Large intestine (tissue), 12 donors: Measurements from ENCODE around the gene SYF2. TPM values are rescaled to one million over a fixed set of nuclear protein-coding genes. Genes with fewer than 3 reads are reported as not detected.
"Not testable (repeated sequence)": the region's sequence is repeated elsewhere in the genome, so short reads cannot be mapped to it uniquely, and the experiment has no call there.

ENCODE experiments used
- DNase-seq, 2 donors: peaks; one replicate each; pipeline versions ENCODE4 v3.0.0 to v3.0.0-alpha.2; 2013
- H3K27ac ChIP-seq: one replicate; pipeline ENCODE4 v1.5.1; 2013; ENCODE audit warnings: low read length
- H3K27me3 ChIP-seq: 2 replicates; pipeline ENCODE4 v1.6.1; 2013; ENCODE audit warnings: low read length; ENCODE audit not compliant: control insufficient read depth, insufficient read depth
- H3K36me3 ChIP-seq: 2 replicates; pipeline ENCODE4 v1.6.1; 2013; ENCODE audit warnings: low read length; ENCODE audit not compliant: control insufficient read depth, insufficient read depth
- H3K4me1 ChIP-seq: one replicate; pipeline ENCODE4 v1.6.1; 2013; ENCODE audit warnings: low read length; ENCODE audit not compliant: control insufficient read depth, insufficient read depth
- H3K4me3 ChIP-seq: one replicate; pipeline ENCODE4 v1.5.1; 2013; ENCODE audit warnings: low read length
- H3K9me3 ChIP-seq: one replicate; pipeline ENCODE4 v1.6.1; 2013; ENCODE audit warnings: mild to moderate bottlenecking, low read depth, low read length, moderate library complexity; ENCODE audit not compliant: control insufficient read depth
- WGBS: methylation state at CpG from one replicate; pipeline ENCODE4 v1.1.5; 2013; ENCODE audit warnings: low lambda C conversion rate; ENCODE audit not compliant: insufficient coverage; 5-methylcytosine and 5-hydroxymethylcytosine counted together
- long read RNA-seq, 11 donors: transcript quantifications; one replicate each; lab custom pipeline, GENCODE V29; 2026
- polyA plus RNA-seq: library from polyadenylated mRNA; unstranded; fragments of 120-200 nt; gene quantifications from one replicate; pipeline ENCODE4 v1.2.1, GENCODE V29; 2013

SYF2 gene
- polyA plus RNA-seq: 70.3 TPM
- long read RNA-seq, donor 1, transcript SYF2-201 (7 exons, 1,345 nt): major isoform, 28 of 43 reads
- long read RNA-seq, donor 1, partial matches to known transcripts: 9 of 43 reads
- long read RNA-seq, donor 1, other reads (novel, unspliced or antisense): 0 of 43 reads
- long read RNA-seq, donor 2, transcript SYF2-201 (7 exons, 1,345 nt): major isoform, 41 of 79 reads
- long read RNA-seq, donor 2, partial matches to known transcripts: 35 of 79 reads
- long read RNA-seq, donor 2, other reads (novel, unspliced or antisense): 0 of 79 reads
- long read RNA-seq, donor 3: 0 reads
- long read RNA-seq, donor 4, transcript SYF2-201 (7 exons, 1,345 nt): major isoform, 7 of 13 reads
- long read RNA-seq, donor 4, partial matches to known transcripts: 6 of 13 reads
- long read RNA-seq, donor 4, other reads (novel, unspliced or antisense): 0 of 13 reads
- long read RNA-seq, donor 5, transcript SYF2-201 (7 exons, 1,345 nt): major isoform, 20 of 35 reads
- long read RNA-seq, donor 5, partial matches to known transcripts: 11 of 35 reads
- long read RNA-seq, donor 5, other reads (novel, unspliced or antisense): 0 of 35 reads
- long read RNA-seq, donor 6, transcript SYF2-201 (7 exons, 1,345 nt): major isoform, 25 of 73 reads
- long read RNA-seq, donor 6, partial matches to known transcripts: 44 of 73 reads
- long read RNA-seq, donor 6, other reads (novel, unspliced or antisense): 0 of 73 reads
- long read RNA-seq, donor 7, transcript SYF2-201 (7 exons, 1,345 nt): major isoform, 12 of 14 reads
- long read RNA-seq, donor 7, partial matches to known transcripts: 0 of 14 reads
- long read RNA-seq, donor 7, other reads (novel, unspliced or antisense): 0 of 14 reads
- long read RNA-seq, donor 8, transcript SYF2-201 (7 exons, 1,345 nt): major isoform, 48 of 137 reads
- long read RNA-seq, donor 8, partial matches to known transcripts: 87 of 137 reads
- long read RNA-seq, donor 8, other reads (novel, unspliced or antisense): 0 of 137 reads
- long read RNA-seq, donor 9, transcript SYF2-201 (7 exons, 1,345 nt): major isoform, 44 of 95 reads
- long read RNA-seq, donor 9, partial matches to known transcripts: 48 of 95 reads
- long read RNA-seq, donor 9, other reads (novel, unspliced or antisense): 0 of 95 reads
- long read RNA-seq, donor 10, transcript SYF2-201 (7 exons, 1,345 nt): major isoform, 51 of 91 reads
- long read RNA-seq, donor 10, partial matches to known transcripts: 34 of 91 reads
- long read RNA-seq, donor 10, other reads (novel, unspliced or antisense): 0 of 91 reads
- long read RNA-seq, donor 11, transcript SYF2-201 (7 exons, 1,345 nt): major isoform, 31 of 53 reads
- long read RNA-seq, donor 11, partial matches to known transcripts: 21 of 53 reads
- long read RNA-seq, donor 11, other reads (novel, unspliced or antisense): 0 of 53 reads

DNA sequence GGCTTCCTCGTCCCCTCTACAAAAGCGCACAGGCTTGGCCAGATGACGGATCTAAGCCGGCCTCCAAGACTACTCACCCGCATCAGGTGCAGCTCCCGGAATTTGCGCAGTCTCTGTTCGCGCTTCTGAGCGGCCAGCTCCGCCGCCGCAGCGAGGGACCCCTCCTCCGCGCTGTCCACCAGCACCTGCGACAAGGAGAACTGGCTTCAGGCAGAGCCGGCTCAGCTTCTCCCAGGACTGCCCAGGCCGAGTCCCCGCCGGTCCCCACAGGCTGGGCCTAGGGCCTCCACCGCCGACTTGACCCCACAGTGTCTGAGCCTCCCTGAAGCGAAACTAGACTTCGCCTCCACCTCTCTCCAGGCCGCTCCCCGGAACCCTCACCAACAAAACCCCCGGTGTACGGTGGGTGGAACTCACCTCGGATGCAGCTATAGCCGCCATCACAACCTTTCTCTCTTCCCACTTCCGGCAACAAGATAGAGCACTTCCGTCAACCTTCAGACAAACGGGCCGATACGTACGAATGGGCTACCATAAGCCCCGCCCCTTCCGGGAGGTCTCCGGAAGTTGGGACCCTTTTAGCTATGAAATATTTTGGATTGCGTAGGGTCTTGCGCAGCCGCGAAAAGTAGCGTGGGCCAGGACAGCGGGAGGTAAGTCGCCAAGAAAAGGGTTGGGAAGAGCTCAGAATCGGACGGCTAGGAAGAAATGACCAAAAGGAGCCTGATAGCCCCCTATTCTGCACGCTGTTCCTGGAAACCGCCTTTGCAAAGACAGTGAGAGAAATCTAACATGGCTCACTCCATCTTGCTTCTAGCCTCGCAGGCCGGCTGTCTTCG is at the start of gene SYF2:
Gene SYF2 (minus strand): TSS at position 476 of the 839 bp plus-strand sequence. CDS start 35 bp downstream, at position 441.
- Histone ChIP-seq H3K27ac (peak within 1 kb of the TSS; percentile 88), H3K27me3 (no peaks in the 10 kb centered on the region), H3K36me3 (peaks cover 21% of the 10 kb centered on the region), H3K9me3 (no peaks in the 10 kb centered on the region), H3K4me3 (peak within 1 kb of the TSS; percentile 72), H3K4me1 (peaks cover 4% of the 10 kb centered on the region)
- WGBS: 3% methylated on average over 5 of the region's 54 CpGs
- DNase-seq: peak; percentile 92 to 93

DNA sequence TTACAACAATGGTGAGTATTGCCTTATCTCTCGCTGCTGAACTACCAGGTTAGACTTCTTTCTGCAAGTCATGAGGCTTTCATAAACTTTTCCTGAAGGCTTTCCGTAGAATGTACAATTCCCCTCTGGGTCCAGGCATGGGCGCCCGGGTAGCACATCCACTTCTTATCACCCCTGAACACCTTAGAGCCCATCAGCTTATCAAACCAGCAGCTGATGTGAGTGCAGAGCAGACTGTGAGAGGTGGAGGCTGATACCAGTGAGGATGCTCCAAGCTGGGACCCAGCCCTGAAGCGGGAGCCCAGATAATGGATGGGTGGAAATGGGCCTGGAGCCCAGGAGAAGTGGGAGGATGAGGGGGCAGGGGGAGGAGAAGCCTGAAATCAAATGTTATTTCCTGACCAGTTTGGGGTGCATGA is 47.4 kb upstream of the SYF2 start:
- H3K4me3 ChIP-seq, DNase-seq, H3K27me3 ChIP-seq, H3K36me3 ChIP-seq, H3K9me3 ChIP-seq, H3K27ac ChIP-seq, H3K4me1 ChIP-seq: not testable (repeated sequence)
- no CpG with 5 or more reads among the region's 5 CpGs for WGBS

DNA sequence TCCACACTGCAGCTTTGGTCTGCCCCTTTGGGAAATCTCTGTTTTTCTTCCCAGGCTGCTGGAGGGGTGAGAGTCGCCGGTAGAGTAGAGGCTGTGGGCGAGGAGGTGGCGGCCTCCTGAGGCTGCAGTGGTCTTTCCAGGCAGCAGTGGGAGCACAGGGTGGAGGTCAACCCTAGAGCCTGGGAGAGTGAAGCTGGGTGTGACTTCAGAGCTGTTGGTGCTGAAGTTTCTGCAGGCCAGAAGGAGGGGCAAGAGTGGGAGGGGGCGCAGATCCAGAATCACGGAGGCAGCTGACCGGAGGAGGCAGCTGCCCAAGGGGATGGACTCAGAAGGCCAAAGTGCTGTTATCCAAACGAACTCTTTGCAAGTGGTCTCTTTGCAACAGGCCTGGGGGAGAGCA is 46.5 kb upstream of the SYF2 start:
- no CpG with 5 or more reads among the region's 8 CpGs for WGBS
- not testable (repeated sequence) for H3K4me3 ChIP-seq, H3K4me1 ChIP-seq, H3K9me3 ChIP-seq, H3K27ac ChIP-seq, DNase-seq, H3K36me3 ChIP-seq, H3K27me3 ChIP-seq

DNA sequence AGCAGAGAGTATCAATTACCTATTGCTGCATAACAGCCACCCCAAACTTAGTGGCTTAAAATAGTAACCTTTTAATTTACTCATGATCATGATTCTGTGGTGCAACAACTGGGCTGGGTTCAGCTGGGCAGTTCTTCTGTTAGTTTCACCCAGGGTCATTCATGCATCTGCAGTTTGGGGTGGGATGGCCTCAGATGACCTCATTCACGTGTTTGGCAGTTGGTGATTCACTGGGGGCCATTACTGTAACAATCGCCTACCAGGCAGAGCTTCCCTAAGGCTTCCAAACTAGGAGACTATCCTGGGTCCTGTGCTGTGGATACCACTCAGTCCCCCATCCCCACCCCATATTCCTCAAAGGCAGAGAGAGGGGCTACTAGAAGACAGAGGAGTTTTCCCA is 46.1 kb upstream of the SYF2 start:
- WGBS: no CpG with 5 or more reads among the region's 2 CpGs
- H3K27me3 ChIP-seq, H3K9me3 ChIP-seq, H3K36me3 ChIP-seq, H3K4me1 ChIP-seq, H3K27ac ChIP-seq, H3K4me3 ChIP-seq, DNase-seq: not testable (repeated sequence)

DNA sequence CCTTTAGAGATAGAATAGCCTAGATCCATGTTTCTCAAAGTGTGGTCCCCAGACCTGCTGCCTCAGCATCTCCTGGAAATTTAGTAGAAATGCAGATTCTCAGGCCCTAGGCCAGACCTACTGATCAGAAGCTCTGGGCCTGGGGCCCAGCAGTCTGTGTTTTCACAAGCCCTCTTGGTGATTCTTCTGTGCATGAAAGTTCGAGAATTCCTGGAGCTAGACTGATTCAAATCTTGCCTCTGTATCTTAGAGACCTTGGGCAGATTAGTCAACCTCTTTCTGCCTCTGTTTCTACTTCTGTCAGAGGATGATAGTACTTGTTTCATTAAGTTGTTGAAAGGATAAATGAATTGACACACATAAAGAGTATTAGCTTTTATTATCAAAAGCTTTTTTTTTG is 45.0 kb upstream of the SYF2 start:
- no CpG with 5 or more reads among the region's 1 CpG for WGBS
- H3K36me3 ChIP-seq, DNase-seq: not testable (repeated sequence)

DNA sequence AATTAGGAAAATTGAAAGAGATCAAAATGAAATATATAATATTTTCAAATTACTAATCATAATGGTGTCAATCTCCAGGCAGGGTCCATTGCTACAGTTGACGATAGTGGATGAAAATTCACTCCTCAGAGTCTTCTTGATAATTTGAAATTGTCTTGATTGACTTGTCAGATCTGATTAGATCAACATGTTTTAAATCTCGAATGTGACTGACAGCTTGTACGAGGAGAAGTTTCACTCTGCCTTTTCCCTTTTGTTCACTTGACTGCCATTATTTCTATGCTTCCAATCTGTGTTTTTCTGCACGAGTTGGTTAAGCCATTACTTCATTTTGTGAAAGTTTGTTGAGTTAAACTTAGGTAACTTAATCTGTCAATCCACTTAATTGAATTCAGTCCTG is 43.3 kb upstream of the SYF2 start:
- not testable (repeated sequence) for DNase-seq, H3K4me1 ChIP-seq, H3K4me3 ChIP-seq, H3K36me3 ChIP-seq, H3K9me3 ChIP-seq, H3K27ac ChIP-seq, H3K27me3 ChIP-seq
- no CpG with 5 or more reads among the region's 4 CpGs for WGBS

More for the DNA sequence above, 45.0 kb upstream of the SYF2 start:
- H3K27me3 ChIP-seq, H3K4me3 ChIP-seq, H3K4me1 ChIP-seq, H3K27ac ChIP-seq, H3K9me3 ChIP-seq: not testable (repeated sequence)

DNA sequence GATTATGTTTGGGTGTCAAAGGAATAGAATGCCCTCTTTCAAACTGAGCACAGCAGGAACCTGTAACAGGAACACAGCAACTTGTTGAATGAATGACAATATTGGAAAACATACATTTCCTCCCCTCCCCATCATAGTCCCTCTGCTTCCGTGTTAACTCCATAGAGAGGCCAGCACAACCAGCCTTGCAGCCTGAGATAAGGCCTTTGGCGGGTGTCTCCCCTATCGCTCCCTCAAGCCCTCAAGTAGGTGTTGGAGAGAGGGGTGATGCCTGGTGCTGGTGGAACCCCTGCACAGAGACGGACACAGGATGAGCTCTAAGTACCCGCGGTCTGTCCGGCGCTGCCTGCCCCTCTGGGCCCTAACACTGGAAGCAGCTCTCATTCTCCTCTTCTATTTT is 39.9 kb upstream of the SYF2 start, which contains the start of gene RHD:
Gene RHD (plus strand): TSS at position 272 of the 400 bp plus-strand sequence. CDS start 39 bp downstream, at position 311.
- not testable (repeated sequence) for DNase-seq, H3K4me3 ChIP-seq, H3K27ac ChIP-seq, H3K36me3 ChIP-seq, H3K4me1 ChIP-seq, H3K9me3 ChIP-seq, H3K27me3 ChIP-seq
- no CpG with 5 or more reads among the region's 8 CpGs for WGBS

DNA sequence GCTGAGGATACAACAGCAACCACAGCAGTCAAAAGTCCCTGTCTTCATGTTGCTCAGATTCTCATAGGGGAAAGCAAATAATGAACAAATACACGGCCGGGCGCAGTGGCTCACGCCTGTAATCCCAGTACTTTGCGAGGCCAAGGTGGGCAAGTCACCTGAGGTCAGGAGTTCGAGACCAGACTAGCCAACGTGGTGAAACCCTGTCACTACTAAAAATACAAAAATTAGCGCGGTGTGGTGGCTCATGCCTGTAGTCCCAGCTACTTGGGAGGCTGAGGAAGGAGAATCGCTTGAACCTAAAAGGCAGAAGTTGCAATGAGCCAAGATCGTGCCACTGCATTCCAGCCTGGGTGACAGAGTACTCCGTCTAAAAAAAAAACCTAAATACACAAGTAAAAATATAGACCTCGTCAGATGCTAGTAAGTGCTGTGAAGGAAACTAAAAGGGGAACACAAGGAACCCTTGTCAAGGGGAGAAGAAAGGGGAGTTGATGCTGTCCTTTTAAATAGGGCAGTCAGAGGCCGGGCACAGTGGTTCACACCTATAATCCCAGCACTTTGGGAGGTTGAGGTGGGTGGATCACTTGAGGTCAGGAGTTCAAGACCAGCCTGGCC is 36.0 kb upstream of the SYF2 start:
- H3K4me1 ChIP-seq, H3K36me3 ChIP-seq, H3K27me3 ChIP-seq, H3K9me3 ChIP-seq, DNase-seq, H3K27ac ChIP-seq: not testable (repeated sequence)
- no CpG with 5 or more reads among the region's 14 CpGs for WGBS
- H3K4me3 ChIP-seq: peak overlapping the region; percentile 37
